Spleen (tissue), 13 donors: Measurements from ENCODE around the gene TAGLN3. TPM values are rescaled to one million over a fixed set of nuclear protein-coding genes. Genes with fewer than 3 reads are reported as not detected.

Experiments
- DNase-seq: peaks from one replicate; pipeline ENCODE4 v3.0.0-alpha.2; 2020
- H3K27ac ChIP-seq, 8 donors: fragments of 200-600 bp; sonication (generic) in 7 of 8; 1 replicate in 4 of 8; 2 replicates in 4 of 8; pipeline versions ENCODE4 v1.5.0 to v1.8.0; 2016 to 2021; ENCODE audit warnings: inconsistent platforms in 4 of 8, mild to moderate bottlenecking in 4 of 8, moderate library complexity in 1 of 8
- H3K27me3 ChIP-seq, 7 donors: fragments of 200-600 bp; sonication (generic) in 6 of 7; replicated peaks in 1 of 7; 1 replicate in 4 of 7; 2 replicates in 3 of 7; pipeline versions ENCODE4 v1.5.0 to v1.8.0; 2016 to 2021; ENCODE audit warnings: inconsistent platforms in 3 of 7, mild to moderate bottlenecking in 1 of 7
- H3K36me3 ChIP-seq, 6 donors: fragments of 200-600 bp; sonication (generic) in 5 of 6; 1 replicate in 4 of 6; 2 replicates in 2 of 6; pipeline versions ENCODE4 v1.5.0 to v1.8.0; 2016 to 2021; ENCODE audit warnings: inconsistent platforms in 2 of 6
- H3K4me1 ChIP-seq, 6 donors: fragments of 200-600 bp; sonication (generic) in 5 of 6; 1 replicate in 3 of 6; 2 replicates in 3 of 6; pipeline versions ENCODE4 v1.5.0 to v1.8.0; 2016 to 2021; ENCODE audit warnings: inconsistent platforms in 3 of 6
- H3K4me3 ChIP-seq, 8 donors: fragments of 200-600 bp; sonication (generic) in 7 of 8; 1 replicate in 4 of 8; 2 replicates in 4 of 8; pipeline versions ENCODE4 v1.5.0 to v1.8.0; 2016 to 2021; ENCODE audit warnings: inconsistent platforms in 4 of 8, mild to moderate bottlenecking in 4 of 8, moderate library complexity in 2 of 8
- H3K9me3 ChIP-seq, 8 donors: fragments of 200-600 bp; sonication (generic) in 7 of 8; 1 replicate in 4 of 8; 2 replicates in 4 of 8; pipeline versions ENCODE4 v1.5.0 to v1.8.0; 2016 to 2021; ENCODE audit warnings: inconsistent platforms in 4 of 8
- CTCF ChIP-seq, 11 experiments: fragments of 200-600 bp in 7 of 11; fragments of 450-650 bp in 4 of 11; sonication (generic) in 4 of 11; IDR thresholded peaks in 8 of 11; conservative IDR thresholded peaks in 3 of 11; 1 replicate in 7 of 11; 2 replicates in 4 of 11; pipeline versions ENCODE4 v1.4.0 to v1.8.0; 2016 to 2021; ENCODE audit warnings: antibody characterized with exemption in 11 of 11, inconsistent platforms in 4 of 11, mild to moderate bottlenecking in 1 of 11
- POLR2A ChIP-seq, 3 donors: fragments of 450-650 bp; IDR thresholded peaks; one replicate each; pipeline ENCODE4 v1.5.1; 2017; ENCODE audit warnings: antibody characterized with exemption in 3 of 3, mild to moderate bottlenecking in 1 of 3
- POLR2AphosphoS5 ChIP-seq, 3 donors: sonication (generic); formaldehyde crosslinking; IDR thresholded peaks; one replicate each; pipeline ENCODE4 v1.5.1; 2017; ENCODE audit warnings: antibody characterized with exemption in 3 of 3
- WGBS, 5 donors: extraction: QIAGEN DNeasy Blood & Tissue Kit in 3 of 5; methylation state at CpG; one replicate each; pipeline versions ENCODE4 v1.1.5 to v1.1.7; 2013 to 2018; 5-methylcytosine and 5-hydroxymethylcytosine counted together
- intact Hi-C: fragments of 100-400 bp; cut with DNase I; formaldehyde crosslinking; loops from one replicate; pipeline ENCODE4 v1.15.0; 2023; ENCODE audit warnings: low total_unique reads
- long read RNA-seq, 2 donors: transcript quantifications; one replicate each; lab custom pipeline, GENCODE V29; 2026
- polyA plus RNA-seq, 3 donors: library from polyadenylated mRNA; stranded (reverse); fragments of 200-250 nt; gene quantifications; one replicate each; pipeline ENCODE4 v1.2.1, GENCODE V29; 2013
- total RNA-seq, 7 donors: library from RNA; depleted of rRNA in 3 of 7; stranded (reverse); fragments of >200 nt in 3 of 7; fragmentation: NEBNext Ultra II Directional in 4 of 7; extraction: Animal tissue kit (Norgen Biotek cat#: 25700) in 4 of 7; gene quantifications; one replicate each; pipeline versions ENCODE4 v1.1.0 to v1.2.1, GENCODE V29; 2016 to 2021
- donor health status: healthy with polysubstance abuse.
- donor health status: DM: no; HTN: no; CAD: no; lungs with moderate emphysema.
- donor health status: DM: no; HTN: no; CAD: no.
- donor health status: Bipolar disorder and iron deficiency.
- donor health status: healthy.
- donor health status: DM: no; HTN: no; CAD: no.
- donor health status: DM: yes; HTN: yes; CAD: no.

Gene TAGLN3
- total RNA-seq (not detected), polyA plus RNA-seq (not detected)
- long read RNA-seq, donor 1, result 0 reads
- long read RNA-seq, donor 2, partial matches to known transcripts, result 0 of 1 reads
- long read RNA-seq, donor 2, other reads (novel, unspliced or antisense), result 0 of 1 reads

DNA sequence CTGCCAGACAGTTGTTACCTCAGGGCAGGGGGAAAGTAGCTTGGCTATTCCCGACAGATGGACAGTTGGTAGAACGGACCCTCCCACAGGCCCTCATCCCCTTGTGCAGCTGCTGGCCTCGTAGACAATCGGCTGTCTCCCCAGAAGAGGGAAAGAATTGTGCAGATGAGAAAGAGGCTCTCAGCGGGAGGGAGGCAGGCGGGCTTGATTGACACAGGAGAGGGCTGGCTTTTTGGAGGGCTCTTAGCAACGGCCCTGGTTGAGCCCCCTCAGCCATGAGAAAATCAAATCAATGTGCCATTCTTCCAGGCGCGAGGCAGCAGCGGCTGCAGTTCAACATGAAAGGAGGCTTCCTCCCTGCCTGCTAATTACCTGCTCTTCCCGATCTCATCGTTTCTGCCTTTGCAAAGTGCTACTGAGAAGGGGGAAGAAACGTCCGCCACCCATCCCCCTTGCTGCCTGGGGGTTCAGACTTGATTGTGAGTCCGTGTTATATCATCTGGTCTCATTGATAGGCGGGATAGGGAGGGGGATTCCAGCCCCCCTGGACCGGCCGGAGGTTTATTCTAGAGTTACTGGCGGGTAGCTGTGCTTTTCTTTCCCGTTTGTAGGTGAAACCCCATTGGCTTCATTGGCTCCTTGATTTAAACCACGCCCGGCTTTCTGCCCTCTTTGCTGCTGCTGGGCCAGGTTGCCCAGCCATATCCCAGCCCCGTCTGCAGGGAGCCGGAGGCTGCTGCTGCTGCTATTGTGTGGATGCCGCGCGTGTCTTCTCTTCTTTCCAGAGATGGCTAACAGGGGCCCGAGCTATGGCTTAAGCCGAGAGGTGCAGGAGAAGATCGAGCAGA lies at the start of gene TAGLN3:
TSS of gene TAGLN3 (plus strand) at position 287 of the 848 bp plus-strand sequence. CDS start at position 788, 501 bp downstream.
- TF ChIP-seq POLR2AphosphoS5 (IDR thresholded peaks at IDR 0.05) (no peak), POLR2A (IDR thresholded peaks at IDR 0.05) (no peak), CTCF (IDR thresholded peaks at IDR 0.05 in 8 of 11, conservative IDR thresholded peaks at IDR 0.05 in 3 of 11) (no peak)
- H3K36me3 ChIP-seq, result peaks cover 0 to 2% (median 0%) of the 10 kb centered on the region in 6 donors
- H3K4me3 ChIP-seq, result peak within 1 kb of the TSS in 6 of 8 donors; percentile 1 to 58 (median 22)
- no peak for DNase-seq
- no peak within 1 kb of the TSS for H3K27ac ChIP-seq
- 6 to 15% (median 10%) methylated on average over 27 to 30 of the region's 30 CpGs for WGBS, 5 donors
- H3K27me3 ChIP-seq, result peaks cover 0 to 28% (median 18%) of the 10 kb centered on the region in 7 donors
- intact Hi-C loops, result loop anchor here (10.0 kb wide), 1 partner anchor 46 kb away; no protein-coding TSS in a partner anchor
- no peaks in the 10 kb centered on the region for H3K9me3 ChIP-seq
- H3K4me1 ChIP-seq, result peaks cover 0 to 21% (median 14%) of the 10 kb centered on the region in 6 donors

DNA sequence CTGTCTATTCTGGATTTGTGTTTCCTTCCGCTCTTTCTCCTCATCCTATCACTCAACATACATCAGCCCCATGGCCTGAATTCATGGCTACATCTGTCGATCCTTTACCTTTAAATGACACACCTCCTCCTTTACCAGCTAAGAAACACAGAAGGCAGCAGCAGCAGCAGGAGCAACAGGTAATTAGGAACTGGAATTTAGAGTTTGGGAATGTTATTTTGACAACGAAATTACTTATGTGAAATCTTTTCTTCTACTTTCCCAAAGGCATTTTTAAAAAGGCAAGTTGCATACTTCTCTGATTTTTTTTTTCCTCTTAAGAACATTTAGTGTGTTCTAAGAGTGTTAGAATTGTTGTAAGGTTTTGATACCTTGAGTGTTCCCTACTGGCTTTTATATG lies 49.0 kb upstream of the TAGLN3 start:
- peaks cover 0 to 42% (median 0%) of the 10 kb centered on the region in 6 donors for H3K36me3 ChIP-seq
- no peaks in the 10 kb centered on the region for H3K4me1 ChIP-seq
- H3K27me3 ChIP-seq, result no peaks in the 10 kb centered on the region
- WGBS, 5 donors, result 84 to 93% (median 91%) methylated on average over 3 of the region's 3 CpGs
- no peaks in the 10 kb centered on the region for H3K9me3 ChIP-seq
- DNase-seq, result no peak
- intact Hi-C loops, result no loop called here
- H3K27ac ChIP-seq, result no peak overlapping the region
- no peak for TF ChIP-seq POLR2A (IDR thresholded peaks at IDR 0.05)
- TF ChIP-seq POLR2AphosphoS5 (IDR thresholded peaks at IDR 0.05), result no peak
- TF ChIP-seq CTCF (IDR thresholded peaks at IDR 0.05 in 8 of 11, conservative IDR thresholded peaks at IDR 0.05 in 3 of 11), result no peak
- no peak overlapping the region for H3K4me3 ChIP-seq

GRCh38 chr3:111951032-111951431 lies 47.7 kb upstream of the TAGLN3 start:
- Histone ChIP-seq H3K27ac (no peak overlapping the region), H3K4me3 (no peak overlapping the region), H3K36me3 (peaks cover 0 to 33% (median 0%) of the 10 kb centered on the region in 6 donors), H3K27me3 (no peaks in the 10 kb centered on the region), H3K4me1 (no peaks in the 10 kb centered on the region), H3K9me3 (no peaks in the 10 kb centered on the region)
- no peak for DNase-seq
- 92 to 95% (median 93%) methylated on average over 2 of the region's 2 CpGs for WGBS, 5 donors
- no peak for TF ChIP-seq POLR2AphosphoS5 (IDR thresholded peaks at IDR 0.05)
- TF ChIP-seq CTCF (IDR thresholded peaks at IDR 0.05 in 8 of 11, conservative IDR thresholded peaks at IDR 0.05 in 3 of 11), result no peak
- TF ChIP-seq POLR2A (IDR thresholded peaks at IDR 0.05), result no peak
- intact Hi-C loops, result no loop called here

DNA sequence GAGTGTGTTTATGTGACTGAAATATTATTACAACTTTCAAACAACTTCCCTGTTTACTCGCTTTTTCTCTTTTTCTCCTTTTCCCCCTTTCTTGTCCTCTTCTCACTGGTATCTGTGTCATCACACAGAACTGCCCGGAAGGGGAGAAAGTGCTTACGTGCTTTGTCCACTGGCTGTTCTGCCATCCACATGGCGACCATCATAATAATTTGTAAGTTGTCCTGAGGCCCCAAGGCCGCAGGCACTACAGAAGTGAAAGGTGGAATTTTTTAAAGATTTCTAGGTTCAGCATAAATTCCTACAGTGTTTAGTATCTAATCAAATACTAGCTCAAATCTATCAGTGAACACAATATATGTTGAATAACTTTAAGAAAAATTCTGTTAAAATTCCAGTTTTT lies 46.6 kb upstream of the TAGLN3 start:
- Histone ChIP-seq H3K36me3 (peaks cover 0 to 33% (median 0%) of the 10 kb centered on the region in 6 donors), H3K9me3 (no peaks in the 10 kb centered on the region), H3K4me1 (peaks cover 0 to 7% (median 0%) of the 10 kb centered on the region in 6 donors), H3K27me3 (no peaks in the 10 kb centered on the region), H3K4me3 (no peak overlapping the region), H3K27ac (no peak overlapping the region)
- DNase-seq, result no peak
- TF ChIP-seq POLR2AphosphoS5 (IDR thresholded peaks at IDR 0.05), result no peak
- no peak for TF ChIP-seq POLR2A (IDR thresholded peaks at IDR 0.05)
- TF ChIP-seq CTCF (IDR thresholded peaks at IDR 0.05 in 8 of 11, conservative IDR thresholded peaks at IDR 0.05 in 3 of 11), result no peak
- intact Hi-C loops, result no loop called here
- WGBS, 5 donors, result 90 to 94% (median 92%) methylated on average over 5 of the region's 5 CpGs
